Heart left ventricle (tissue), 16 donors: ENCODE measurements around the gene PLCG2. TPM values are rescaled to one million over a fixed set of nuclear protein-coding genes. Genes with fewer than 3 reads are reported as not detected.

Experiments
- ATAC-seq, 4 donors: fragments of 200-7000 bp; cut with Tn5 transposase; one replicate each; pipeline ENCODE4 v1.9.1; 2020 to 2022; ENCODE audit warnings: moderate library complexity in 4 of 4, mild to moderate bottlenecking in 3 of 4, moderate number of reproducible peaks in 1 of 4
- DNase-seq, 5 donors: peaks; one replicate each; pipeline ENCODE4 v3.0.0-alpha.2; 2020
- H3K27ac ChIP-seq, 12 donors: fragments of 200-600 bp; sonication (generic) in 4 of 12; one replicate each; pipeline versions ENCODE4 v1.5.0 to v1.8.0; 2016 to 2022; ENCODE audit warnings: mild to moderate bottlenecking in 2 of 12
- H3K27me3 ChIP-seq, 9 donors: fragments of 200-600 bp; sonication (generic) in 2 of 9; one replicate each; pipeline versions ENCODE4 v1.5.1 to v1.8.0; 2016 to 2022; ENCODE audit warnings: mild to moderate bottlenecking in 3 of 9
- H3K36me3 ChIP-seq, 9 donors: fragments of 200-600 bp; sonication (generic) in 2 of 9; one replicate each; pipeline versions ENCODE4 v1.5.0 to v1.8.0; 2018 to 2022; ENCODE audit warnings: mild to moderate bottlenecking in 2 of 9
- H3K4me1 ChIP-seq, 12 donors: fragments of 200-600 bp; sonication (generic) in 4 of 12; one replicate each; pipeline versions ENCODE4 v1.5.0 to v1.8.0; 2016 to 2022; ENCODE audit warnings: mild to moderate bottlenecking in 3 of 12
- H3K4me3 ChIP-seq, 12 donors: fragments of 200-600 bp; sonication (generic) in 4 of 12; one replicate each; pipeline versions ENCODE4 v1.5.0 to v1.8.0; 2017 to 2022; ENCODE audit warnings: mild to moderate bottlenecking in 9 of 12, moderate library complexity in 4 of 12
- H3K9me3 ChIP-seq, 12 donors: fragments of 200-600 bp; sonication (generic) in 4 of 12; one replicate each; pipeline versions ENCODE4 v1.5.0 to v1.8.0; 2016 to 2022; ENCODE audit warnings: mild to moderate bottlenecking in 1 of 12
- POLR2A ChIP-seq, 2 donors: fragments of 450-650 bp; IDR thresholded peaks; one replicate each; pipeline ENCODE4 v1.6.1; 2017; ENCODE audit warnings: antibody characterized with exemption in 2 of 2, mild to moderate bottlenecking in 2 of 2, moderate library complexity in 2 of 2
- WGBS, 4 donors: extraction: QIAGEN DNeasy Blood & Tissue Kit in 2 of 4; methylation state at CpG; one replicate each; pipeline versions ENCODE4 v1.1.5 to v1.1.7; 2013 to 2018; 5-methylcytosine and 5-hydroxymethylcytosine counted together
- intact Hi-C, 10 donors: fragments of 100-400 bp; cut with DNase I; formaldehyde crosslinking; loops; one replicate each; pipeline versions ENCODE4 v1.11.1 to v1.14.2; 2022
- polyA plus RNA-seq, 2 donors: library from polyadenylated mRNA; stranded (reverse); fragments of 200-250 nt; gene quantifications; one replicate each; pipeline ENCODE4 v1.2.3, GENCODE V29; 2013
- total RNA-seq, 9 donors: library from RNA; depleted of rRNA in 2 of 9; stranded (reverse); fragments of >200 nt in 2 of 9; fragmentation: NEBNext Ultra II Directional in 3 of 9; extraction: Animal tissue kit (Norgen Biotek cat#: 25700) in 3 of 9; gene quantifications; one replicate each; pipeline versions ENCODE4 v1.1.0 to v1.2.4, GENCODE V29; 2016 to 2023
- TF ChIP-seq, protein P1 (sequence below), 12 donors: fragments of 200-600 bp; sonication (generic) in 4 of 12; IDR thresholded peaks; one replicate each; pipeline versions ENCODE4 v1.5.0 to v1.8.0; 2018 to 2022; ENCODE audit warnings: antibody characterized with exemption in 12 of 12, mild to moderate bottlenecking in 5 of 12
- donor health status: ischemic (EF 13 %, LVEDD 7.1; RV severe dilation, severe dysfunction).
- donor health status: healthy with polysubstance abuse.
- donor health status: DM: no; HTN: yes; CAD: no.
- donor health status: DM: no; HTN: no; CAD: no.
- donor health status: ischemic (EF 25% LVEDD 6.9; RV normal size, moderate dysfunction).
- donor health status: ischemic (EF 25% LVEDD 5.7; RV mildly dilated, moderate dysfunction).
- donor health status: healthy.
- donor health status: DM: yes; HTN: yes; CAD: no.
- donor health status: ischemic (EF 35%, LVEDD 5.7; RV mildly dilated, moderate dysfunction).
- donor health status: nonischemic (EF 11% LVEDD 7.7; RV severe dilation, severe dysfunction).
- donor health status: DM: yes; HTN: yes; CAD: no.
- donor health status: PGD.
- donor health status: ischemic (EF 29% LVEDD 5.4; RV normal size, mild dysfunction).
- donor health status: nonischemic (EF 23%, LVEDD 6.1; RV moderate dilation, normal function).

The PLCG2 gene
- total and polyA plus RNA-seq, 11 donors = 2.0 to 35.4 (median 4.7) TPM

- peaks cover 0 to 35% (median 0%) of the 10 kb centered on the region in 9 donors for H3K36me3 ChIP-seq
- DNase-seq = no peak
- no peaks in the 10 kb centered on the region for H3K9me3 ChIP-seq
- H3K4me3 ChIP-seq = no peak overlapping the region
- no peak for ATAC-seq
- no peak overlapping the region for H3K27ac ChIP-seq
- WGBS, 4 donors = 76 to 84% (median 82%) methylated on average over 6 of the region's 6 CpGs
- TF ChIP-seq POLR2A (IDR thresholded peaks at IDR 0.05) = no peak
- TF ChIP-seq, protein P1, sequence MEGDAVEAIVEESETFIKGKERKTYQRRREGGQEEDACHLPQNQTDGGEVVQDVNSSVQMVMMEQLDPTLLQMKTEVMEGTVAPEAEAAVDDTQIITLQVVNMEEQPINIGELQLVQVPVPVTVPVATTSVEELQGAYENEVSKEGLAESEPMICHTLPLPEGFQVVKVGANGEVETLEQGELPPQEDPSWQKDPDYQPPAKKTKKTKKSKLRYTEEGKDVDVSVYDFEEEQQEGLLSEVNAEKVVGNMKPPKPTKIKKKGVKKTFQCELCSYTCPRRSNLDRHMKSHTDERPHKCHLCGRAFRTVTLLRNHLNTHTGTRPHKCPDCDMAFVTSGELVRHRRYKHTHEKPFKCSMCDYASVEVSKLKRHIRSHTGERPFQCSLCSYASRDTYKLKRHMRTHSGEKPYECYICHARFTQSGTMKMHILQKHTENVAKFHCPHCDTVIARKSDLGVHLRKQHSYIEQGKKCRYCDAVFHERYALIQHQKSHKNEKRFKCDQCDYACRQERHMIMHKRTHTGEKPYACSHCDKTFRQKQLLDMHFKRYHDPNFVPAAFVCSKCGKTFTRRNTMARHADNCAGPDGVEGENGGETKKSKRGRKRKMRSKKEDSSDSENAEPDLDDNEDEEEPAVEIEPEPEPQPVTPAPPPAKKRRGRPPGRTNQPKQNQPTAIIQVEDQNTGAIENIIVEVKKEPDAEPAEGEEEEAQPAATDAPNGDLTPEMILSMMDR (IDR thresholded peaks at IDR 0.05) = no peak
- intact Hi-C loops = loop anchor here in 9 of 10 donors (1.0 to 5.0 kb wide), 5 partner anchors 170 to 340 kb away; no protein-coding TSS in a partner anchor
- no peaks in the 10 kb centered on the region for H3K4me1 ChIP-seq
- H3K27me3 ChIP-seq = no peaks in the 10 kb centered on the region
These were observed 112.8 kb downstream of the PLCG2 start for GRCh38 chr16:81891736-81892364.

GRCh38 chr16:81894592-81894991 lies 115.5 kb downstream of the PLCG2 start:
- no peak overlapping the region for H3K27ac ChIP-seq
- WGBS, 4 donors = 92 to 96% (median 93%) methylated on average over 12 of the region's 12 CpGs
- intact Hi-C loops = loop anchor here in 7 of 10 donors (5.0 kb wide), 3 partner anchors 168 to 338 kb away; no protein-coding TSS in a partner anchor
- no peaks in the 10 kb centered on the region for H3K4me1 ChIP-seq
- no peak for ATAC-seq
- no peaks in the 10 kb centered on the region for H3K27me3 ChIP-seq
- H3K9me3 ChIP-seq = no peaks in the 10 kb centered on the region
- H3K4me3 ChIP-seq = no peak overlapping the region
- TF ChIP-seq POLR2A (IDR thresholded peaks at IDR 0.05) = no peak
- TF ChIP-seq, protein P1 (IDR thresholded peaks at IDR 0.05) = no peak
- H3K36me3 ChIP-seq = peaks cover 0 to 52% (median 0%) of the 10 kb centered on the region in 9 donors
- no peak for DNase-seq

GRCh38 chr16:81896902-81897301 lies 117.8 kb downstream of the PLCG2 start:
- no peaks in the 10 kb centered on the region for H3K27me3 ChIP-seq
- H3K4me1 ChIP-seq = peaks cover 0 to 7% (median 0%) of the 10 kb centered on the region in 12 donors
- H3K9me3 ChIP-seq = no peaks in the 10 kb centered on the region
- DNase-seq = no peak
- ATAC-seq = no peak
- TF ChIP-seq, protein P1 (IDR thresholded peaks at IDR 0.05) = no peak
- TF ChIP-seq POLR2A (IDR thresholded peaks at IDR 0.05) = no peak
- no peak overlapping the region for H3K27ac ChIP-seq
- intact Hi-C loops = no loop called here
- H3K36me3 ChIP-seq = peaks cover 0 to 64% (median 0%) of the 10 kb centered on the region in 9 donors
- no peak overlapping the region for H3K4me3 ChIP-seq
- 76 to 88% (median 79%) methylated on average over 3 of the region's 3 CpGs for WGBS, 4 donors

DNA sequence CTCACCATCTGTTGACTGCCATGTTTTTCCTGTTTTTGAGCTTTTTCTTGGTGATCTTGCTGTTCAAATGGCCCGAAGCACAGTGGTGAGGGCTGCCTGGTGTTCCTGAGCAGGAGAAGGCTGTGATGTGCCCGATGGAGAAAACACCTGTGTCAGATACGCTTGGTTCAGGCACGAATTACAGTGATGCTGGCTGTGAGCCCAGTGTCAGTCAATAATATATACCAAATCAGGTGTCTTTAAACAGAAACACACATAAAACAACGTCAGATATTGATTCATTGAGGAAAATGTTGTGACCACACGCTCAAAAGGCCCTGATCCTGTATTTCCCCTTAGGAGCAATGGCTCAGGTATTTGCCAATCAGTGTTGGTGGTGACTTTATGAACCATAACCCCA lies 120.5 kb downstream of the PLCG2 start:
- 83 to 96% (median 89%) methylated on average over 6 of the region's 6 CpGs for WGBS, 4 donors
- Histone ChIP-seq H3K9me3 (peaks cover 0 to 4% (median 0%) of the 10 kb centered on the region in 12 donors), H3K4me1 (peaks cover 0 to 14% (median 0%) of the 10 kb centered on the region in 12 donors), H3K27me3 (no peaks in the 10 kb centered on the region), H3K36me3 (peaks cover 0 to 50% (median 0%) of the 10 kb centered on the region in 9 donors), H3K27ac (no peak overlapping the region), H3K4me3 (no peak overlapping the region)
- TF ChIP-seq, protein P1 (IDR thresholded peaks at IDR 0.05) = no peak
- TF ChIP-seq POLR2A (IDR thresholded peaks at IDR 0.05) = no peak
- ATAC-seq = no peak
- no peak for DNase-seq
- intact Hi-C loops = no loop called here
